Cardiac fibroblast (primary cell): Measurements from ENCODE around the gene LRMDA.

Experiments
- DNase-seq, 2 donors: peaks; one replicate each; pipeline versions ENCODE4 v3.0.0 to v3.0.0-alpha.2; 2010; ENCODE audit warnings: low read depth in 2 of 2
- H3K4me3 ChIP-seq, 2 donors: replicated peaks in 1 of 2; 1 replicate in 1 of 2; 2 replicates in 1 of 2; pipeline ENCODE4 v1.5.1; 2011; ENCODE audit warnings: low read depth in 2 of 2, low read length in 2 of 2, mild to moderate bottlenecking in 2 of 2, moderate library complexity in 1 of 2
- TF ChIP-seq, protein P1 (sequence below): IDR thresholded peaks from one replicate; pipeline ENCODE4 v1.5.1; 2011; ENCODE audit warnings: low read depth, mild to moderate bottlenecking, low read length, inconsistent platforms

LRMDA gene

DNA sequence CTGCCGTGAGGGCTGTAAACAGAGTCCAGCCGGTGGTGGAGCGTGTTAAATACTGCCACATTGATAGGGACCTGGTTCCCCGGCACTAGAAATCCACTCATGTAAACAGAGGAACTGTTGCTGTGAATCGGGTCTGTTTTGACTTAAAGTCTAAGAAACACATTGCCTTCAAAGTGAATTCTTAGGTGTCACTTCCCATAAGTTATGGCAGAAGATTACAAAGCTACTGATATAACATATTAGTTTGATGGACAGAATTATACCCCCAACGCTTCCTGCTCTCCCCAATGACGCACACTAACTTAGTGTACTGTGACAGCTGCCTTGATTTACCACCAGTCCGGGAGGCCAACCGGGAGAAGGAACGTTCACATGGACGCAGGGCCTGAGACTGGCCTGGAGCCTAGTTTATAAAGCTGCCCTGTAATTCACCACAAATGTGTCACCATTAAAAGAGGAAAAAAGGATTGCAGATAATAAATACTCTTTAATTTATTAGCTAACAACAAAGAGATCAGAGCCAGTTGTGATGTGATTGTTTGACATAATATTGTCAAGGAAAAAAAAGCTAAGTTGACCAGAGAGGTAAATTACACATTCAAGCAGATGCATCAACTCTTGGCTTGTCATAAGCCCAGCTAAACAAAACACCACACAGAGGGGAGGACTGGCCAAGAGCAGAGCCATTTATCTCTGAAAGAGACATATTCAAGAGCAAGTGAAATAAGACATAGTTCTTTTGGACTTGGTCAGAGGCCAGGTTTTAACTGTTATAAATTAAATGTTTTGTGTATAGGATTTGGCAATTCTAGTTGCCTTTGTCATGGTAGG is 820.6 kb downstream of the LRMDA start:
- peak in 1 of 2 donors; percentile 84 for DNase-seq

DNA sequence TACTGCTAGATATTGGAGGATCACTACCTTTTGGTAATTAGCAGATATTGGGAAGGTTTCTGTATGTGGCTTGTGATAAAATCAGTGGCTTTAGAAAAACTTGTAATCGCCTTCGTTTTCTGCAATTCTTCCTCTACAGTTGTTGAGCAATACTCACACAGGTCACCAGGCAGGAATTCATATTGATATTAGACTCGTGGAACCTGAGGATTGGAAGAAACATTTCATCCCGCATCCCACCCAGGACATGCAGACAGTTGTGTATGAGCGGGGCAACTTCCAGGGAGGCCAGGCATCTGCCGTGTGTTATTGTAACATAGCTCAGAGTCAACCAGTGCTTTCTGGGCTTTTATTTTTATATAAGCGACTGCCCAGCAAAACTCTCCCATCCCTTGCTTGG is 821.3 kb downstream of the LRMDA start:
- H3K4me3 ChIP-seq, result no peak overlapping the region
- TF ChIP-seq, protein P1, sequence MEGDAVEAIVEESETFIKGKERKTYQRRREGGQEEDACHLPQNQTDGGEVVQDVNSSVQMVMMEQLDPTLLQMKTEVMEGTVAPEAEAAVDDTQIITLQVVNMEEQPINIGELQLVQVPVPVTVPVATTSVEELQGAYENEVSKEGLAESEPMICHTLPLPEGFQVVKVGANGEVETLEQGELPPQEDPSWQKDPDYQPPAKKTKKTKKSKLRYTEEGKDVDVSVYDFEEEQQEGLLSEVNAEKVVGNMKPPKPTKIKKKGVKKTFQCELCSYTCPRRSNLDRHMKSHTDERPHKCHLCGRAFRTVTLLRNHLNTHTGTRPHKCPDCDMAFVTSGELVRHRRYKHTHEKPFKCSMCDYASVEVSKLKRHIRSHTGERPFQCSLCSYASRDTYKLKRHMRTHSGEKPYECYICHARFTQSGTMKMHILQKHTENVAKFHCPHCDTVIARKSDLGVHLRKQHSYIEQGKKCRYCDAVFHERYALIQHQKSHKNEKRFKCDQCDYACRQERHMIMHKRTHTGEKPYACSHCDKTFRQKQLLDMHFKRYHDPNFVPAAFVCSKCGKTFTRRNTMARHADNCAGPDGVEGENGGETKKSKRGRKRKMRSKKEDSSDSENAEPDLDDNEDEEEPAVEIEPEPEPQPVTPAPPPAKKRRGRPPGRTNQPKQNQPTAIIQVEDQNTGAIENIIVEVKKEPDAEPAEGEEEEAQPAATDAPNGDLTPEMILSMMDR, result no peak
- DNase-seq, result peak in 1 of 2 donors; percentile 27

More for the DNA sequence above, 820.6 kb downstream of the LRMDA start:
- TF ChIP-seq, protein P1, result no peak
- no peak overlapping the region for H3K4me3 ChIP-seq

DNA sequence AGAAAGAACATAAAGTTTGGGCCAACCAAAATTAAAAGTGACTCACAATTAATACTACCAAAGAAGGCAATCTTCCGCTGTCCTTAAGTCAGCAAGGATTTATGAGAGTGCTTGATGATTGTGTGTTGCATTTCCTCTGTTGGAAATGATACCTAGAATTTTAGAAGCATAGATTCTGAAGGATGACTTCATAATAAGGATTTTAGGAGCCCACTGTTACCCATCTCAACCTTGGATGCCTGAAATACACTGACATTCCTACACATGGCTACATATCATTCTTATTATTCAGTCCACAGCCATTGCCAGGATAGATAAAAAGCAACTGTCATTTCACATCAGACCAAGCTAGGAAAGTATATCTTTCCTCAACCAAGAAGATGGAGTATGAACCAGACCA is 823.8 kb downstream of the LRMDA start:
- TF ChIP-seq, protein P1, result no peak
- no peak for DNase-seq
- no peak overlapping the region for H3K4me3 ChIP-seq

DNA sequence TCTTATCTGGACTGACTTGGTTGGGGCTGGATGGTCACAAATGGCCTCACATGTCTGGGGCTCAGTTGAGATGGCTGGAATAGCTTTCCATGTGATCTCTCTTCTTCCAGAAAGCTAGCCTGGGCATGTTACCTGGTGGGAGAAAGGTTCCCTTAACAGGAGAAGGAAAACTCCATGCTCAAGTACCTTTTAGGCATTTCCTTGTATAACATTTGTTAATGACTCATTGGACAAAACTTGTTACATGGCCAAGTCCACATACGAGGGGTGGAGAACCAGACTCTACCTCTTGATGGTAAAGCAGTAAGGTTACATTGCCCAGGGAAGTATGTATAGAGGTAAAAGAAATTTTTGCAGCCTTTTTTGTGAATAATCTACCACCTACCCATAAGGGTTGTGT is 826.4 kb downstream of the LRMDA start:
- DNase-seq, result no peak
- TF ChIP-seq, protein P1, result no peak
- no peak overlapping the region for H3K4me3 ChIP-seq

DNA sequence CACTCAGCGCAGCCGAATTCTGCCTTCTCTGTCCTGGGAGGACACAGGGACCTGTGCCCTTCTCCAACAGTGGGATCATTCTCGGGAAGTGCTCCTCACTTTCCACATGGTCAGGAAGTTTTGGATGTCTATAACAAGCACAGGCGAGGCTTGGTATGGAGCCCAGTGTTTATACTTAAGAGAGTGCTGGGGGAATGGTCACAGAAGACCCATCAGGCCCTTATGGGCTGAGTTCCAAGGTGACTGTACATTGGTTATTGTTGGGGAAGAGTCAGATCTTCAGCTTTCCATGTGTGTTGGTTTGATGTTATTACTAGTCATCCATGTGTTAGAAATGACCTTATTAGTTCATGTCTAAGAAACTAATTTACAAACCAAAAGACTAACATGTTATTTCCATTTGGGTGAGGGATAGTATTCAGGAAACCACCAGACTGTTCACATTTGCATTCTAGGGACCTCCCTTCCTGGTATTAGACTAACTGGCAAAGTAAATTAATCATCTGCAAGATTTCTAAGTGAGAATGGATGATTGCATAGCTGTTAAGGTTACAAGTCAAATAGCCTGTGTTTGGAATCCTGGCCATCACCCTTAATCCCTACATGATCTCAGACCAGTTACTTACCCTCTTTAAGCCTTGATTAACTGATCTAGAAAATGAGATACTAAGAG is 834.2 kb downstream of the LRMDA start:
- TF ChIP-seq, protein P1, result no peak
- no peak overlapping the region for H3K4me3 ChIP-seq
- no peak for DNase-seq

DNA sequence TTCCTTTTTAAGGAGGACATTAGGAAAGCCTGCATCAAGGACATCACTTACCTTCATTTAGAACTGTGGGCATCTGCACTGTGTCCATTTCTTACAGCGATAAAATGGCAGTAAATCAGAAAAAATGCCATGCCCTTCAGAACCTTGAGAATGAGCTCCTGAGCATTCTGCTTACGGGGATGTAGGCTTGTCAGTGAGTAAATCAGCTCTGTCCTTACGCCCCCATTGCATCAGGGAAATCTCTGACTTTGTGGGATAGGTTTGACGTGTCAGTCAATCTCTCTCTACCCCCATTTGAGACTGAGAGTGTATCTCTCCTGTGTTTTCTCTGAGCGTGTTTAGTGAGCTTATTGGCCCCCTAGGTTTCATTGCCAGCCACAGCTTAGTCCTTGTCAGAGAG is 837.1 kb downstream of the LRMDA start:
- no peak overlapping the region for H3K4me3 ChIP-seq
- no peak for DNase-seq
- TF ChIP-seq, protein P1, result no peak
